GM12892 (cell line): ENCODE data around the gene APOLD1.

Experiments used
- POLR2AphosphoS5 ChIP-seq: IDR thresholded peaks from 2 replicates; pipeline ENCODE4 v1.6.1; 2011; ENCODE audit warnings: low read depth, low read length, control low read depth
- TAF1 ChIP-seq: IDR thresholded peaks from 2 replicates; pipeline ENCODE4 v1.6.1; 2011; ENCODE audit warnings: low read depth, mild to moderate bottlenecking, control low read depth, low read length, borderline replicate concordance

DNA sequence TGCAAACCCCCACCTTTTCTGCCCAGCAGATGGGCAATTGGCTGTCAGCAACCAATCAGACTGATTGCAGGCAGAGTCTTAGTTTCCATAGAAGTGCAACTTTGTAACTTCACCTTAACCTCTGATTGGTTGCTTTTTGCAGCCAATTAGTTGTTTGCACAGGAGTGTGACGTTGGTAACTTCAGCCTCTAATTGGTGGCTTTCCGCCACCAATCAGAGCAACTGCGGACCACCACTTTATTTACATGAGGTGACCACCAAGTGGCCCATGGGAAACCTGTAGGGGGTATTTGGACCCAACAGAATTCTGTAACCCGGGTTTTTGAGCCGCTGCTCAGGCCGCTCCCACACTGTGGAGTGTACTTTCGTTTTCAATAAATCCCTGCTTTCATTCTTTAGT lies 36.0 kb upstream of the APOLD1 start:
- TF ChIP-seq TAF1 (no peak), POLR2AphosphoS5 (no peak)
